ENCODE results near the gene JARID2. TPM values are rescaled to one million over a fixed set of nuclear protein-coding genes. Genes with fewer than 3 reads are reported as not detected.

The JARID2 gene
- total and polyA plus RNA-seq, 2 of the 13 experiments (the other 11 are each of a cell fraction or from before 2014, with no cell fraction given) = 7.5 to 10.3 TPM

GRCh38 chr6:15248451-15249370, 2.8 kb downstream of the JARID2 start (continued):
- TF ChIP-seq TAF15 (IDR thresholded peaks at IDR 0.05; ENCODE audit: low read depth, low read length, poor library complexity, severe bottlenecking) (no peak), ZNF543 (CRISPR knock-in tag; IDR thresholded peaks at IDR 0.05) (0 out of 2 replicates have a peak, but pooled peaks have one; percentile 43), GATAD2A (CRISPR knock-in tag; IDR thresholded peaks at IDR 0.05) (peak; percentile 50), ZNF235 (CRISPR knock-in tag; IDR thresholded peaks at IDR 0.05; ENCODE audit: borderline replicate concordance) (no peak), ZNF292 (CRISPR knock-in tag; IDR thresholded peaks at IDR 0.05; ENCODE audit: borderline replicate concordance, low read depth) (no peak; the same call in 1 of the 2 replicates), ZSCAN22 (CRISPR knock-in tag; IDR thresholded peaks at IDR 0.05) (no peak), IRX3 (CRISPR knock-in tag; IDR thresholded peaks at IDR 0.05; ENCODE audit: borderline replicate concordance, low read depth) (0 out of 2 replicates have a peak, but pooled peaks have one; percentile 36), SALL1 (CRISPR knock-in tag; IDR thresholded peaks at IDR 0.05) (peak; percentile 62), ZIK1 (CRISPR knock-in tag; IDR thresholded peaks at IDR 0.05; ENCODE audit: borderline replicate concordance, low read depth) (no peak), ZNF530 (CRISPR knock-in tag; IDR thresholded peaks at IDR 0.05; ENCODE audit: low read depth) (no peak), ZNF30 (CRISPR knock-in tag; IDR thresholded peaks at IDR 0.05) (no peak), ZNF672 (CRISPR knock-in tag; IDR thresholded peaks at IDR 0.05) (no peak), SIX4 (CRISPR knock-in tag; IDR thresholded peaks at IDR 0.05) (no peak), ZNF276 (CRISPR knock-in tag; IDR thresholded peaks at IDR 0.05; ENCODE audit: low read depth) (no peak), DMAP1 (CRISPR knock-in tag; IDR thresholded peaks at IDR 0.05) (peak; percentile 65; the same call in 1 of the 2 replicates), JARID2 (CRISPR knock-in tag; IDR thresholded peaks at IDR 0.05; ENCODE audit: insufficient replicate concordance) (no peak), RERE (CRISPR knock-in tag; IDR thresholded peaks at IDR 0.05; ENCODE audit: low read depth) (no peak), NFATC3 (CRISPR knock-in tag; IDR thresholded peaks at IDR 0.05) (no peak)
- TF ChIP-seq, protein P1, sequence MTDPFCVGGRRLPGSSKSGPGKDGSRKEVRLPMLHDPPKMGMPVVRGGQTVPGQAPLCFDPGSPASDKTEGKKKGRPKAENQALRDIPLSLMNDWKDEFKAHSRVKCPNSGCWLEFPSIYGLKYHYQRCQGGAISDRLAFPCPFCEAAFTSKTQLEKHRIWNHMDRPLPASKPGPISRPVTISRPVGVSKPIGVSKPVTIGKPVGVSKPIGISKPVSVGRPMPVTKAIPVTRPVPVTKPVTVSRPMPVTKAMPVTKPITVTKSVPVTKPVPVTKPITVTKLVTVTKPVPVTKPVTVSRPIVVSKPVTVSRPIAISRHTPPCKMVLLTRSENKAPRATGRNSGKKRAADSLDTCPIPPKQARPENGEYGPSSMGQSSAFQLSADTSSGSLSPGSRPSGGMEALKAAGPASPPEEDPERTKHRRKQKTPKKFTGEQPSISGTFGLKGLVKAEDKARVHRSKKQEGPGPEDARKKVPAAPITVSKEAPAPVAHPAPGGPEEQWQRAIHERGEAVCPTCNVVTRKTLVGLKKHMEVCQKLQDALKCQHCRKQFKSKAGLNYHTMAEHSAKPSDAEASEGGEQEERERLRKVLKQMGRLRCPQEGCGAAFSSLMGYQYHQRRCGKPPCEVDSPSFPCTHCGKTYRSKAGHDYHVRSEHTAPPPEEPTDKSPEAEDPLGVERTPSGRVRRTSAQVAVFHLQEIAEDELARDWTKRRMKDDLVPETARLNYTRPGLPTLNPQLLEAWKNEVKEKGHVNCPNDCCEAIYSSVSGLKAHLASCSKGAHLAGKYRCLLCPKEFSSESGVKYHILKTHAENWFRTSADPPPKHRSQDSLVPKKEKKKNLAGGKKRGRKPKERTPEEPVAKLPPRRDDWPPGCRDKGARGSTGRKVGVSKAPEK (CRISPR knock-in tag; IDR thresholded peaks at IDR 0.05; ENCODE audit: borderline replicate concordance) = no peak

All from HepG2 (cell line).